Stomach smooth muscle (tissue), 2 donors: ENCODE measurements around the gene KRTAP10-2.
A peak's percentile ranks its signal among the peaks of the same experiment; 100 is the strongest.

ENCODE experiments used
- H3K27ac ChIP-seq: one replicate; pipeline ENCODE4 v1.7.0; 2013; ENCODE audit warnings: mild to moderate bottlenecking, low read length, inconsistent platforms
- H3K27me3 ChIP-seq, 2 donors: one replicate each; pipeline ENCODE4 v1.7.0; 2013; ENCODE audit warnings: low read length in 2 of 2; ENCODE audit not compliant: insufficient read depth in 2 of 2, control insufficient read depth in 1 of 2
- H3K36me3 ChIP-seq, 2 donors: one replicate each; pipeline ENCODE4 v1.7.0; 2013; ENCODE audit warnings: low read length in 2 of 2; ENCODE audit not compliant: control insufficient read depth in 2 of 2, insufficient read depth in 2 of 2
- H3K4me1 ChIP-seq: one replicate; pipeline ENCODE4 v1.7.0; 2013; ENCODE audit warnings: low read length; ENCODE audit not compliant: control insufficient read depth, insufficient read depth
- H3K4me3 ChIP-seq, 2 donors: one replicate each; pipeline ENCODE4 v1.7.0; 2013; ENCODE audit warnings: low read length in 2 of 2
- H3K9ac ChIP-seq, 2 donors: one replicate each; pipeline ENCODE4 v1.7.0; 2013; ENCODE audit warnings: low read length in 2 of 2, mild to moderate bottlenecking in 1 of 2
- H3K9me3 ChIP-seq, 2 donors: one replicate each; pipeline ENCODE4 v1.7.0; 2013; ENCODE audit warnings: low read length in 2 of 2; ENCODE audit not compliant: control insufficient read depth in 2 of 2
- donor health status: healthy.
- donor health status: Pancreatic carcinoma.

Gene KRTAP10-2

DNA sequence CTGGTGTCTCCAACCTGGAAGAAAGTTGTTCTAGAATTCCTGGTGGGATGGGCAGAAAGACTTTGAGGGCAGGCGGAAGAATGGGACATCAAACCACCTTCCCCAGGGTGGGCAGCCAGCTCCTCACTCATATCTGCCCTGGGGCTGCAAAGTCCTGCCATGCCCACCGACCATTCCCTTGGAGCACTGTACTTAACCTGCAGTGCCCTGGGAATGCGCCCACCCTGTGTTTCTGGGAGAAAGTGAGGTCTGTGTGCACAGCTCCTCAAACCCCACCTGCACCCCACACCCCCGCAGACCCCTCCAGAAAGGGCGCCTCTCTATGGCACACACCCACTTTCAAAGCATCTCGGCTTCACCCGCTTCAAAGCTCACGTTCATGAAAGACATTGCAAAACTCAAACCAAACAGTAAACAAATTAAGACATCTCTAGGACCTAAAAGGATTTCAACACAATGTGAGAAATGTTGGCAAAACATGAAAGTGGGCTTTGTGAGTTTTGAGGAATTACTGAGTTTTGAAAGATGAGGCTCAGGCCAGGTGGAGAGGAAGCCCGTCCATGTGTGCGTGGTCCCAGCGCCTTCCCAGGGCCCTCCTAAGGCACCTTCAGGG, 36.5 kb downstream of the KRTAP10-2 start:
- Histone ChIP-seq H3K9me3 (no peaks in the 10 kb centered on the region), H3K4me3 (no peak overlapping the region), H3K4me1 (peaks cover 5% of the 10 kb centered on the region), H3K27me3 (peaks cover 7 to 11% of the 10 kb centered on the region in 2 donors), H3K27ac (no peak overlapping the region), H3K36me3 (no peaks in the 10 kb centered on the region), H3K9ac (no peak overlapping the region)

DNA sequence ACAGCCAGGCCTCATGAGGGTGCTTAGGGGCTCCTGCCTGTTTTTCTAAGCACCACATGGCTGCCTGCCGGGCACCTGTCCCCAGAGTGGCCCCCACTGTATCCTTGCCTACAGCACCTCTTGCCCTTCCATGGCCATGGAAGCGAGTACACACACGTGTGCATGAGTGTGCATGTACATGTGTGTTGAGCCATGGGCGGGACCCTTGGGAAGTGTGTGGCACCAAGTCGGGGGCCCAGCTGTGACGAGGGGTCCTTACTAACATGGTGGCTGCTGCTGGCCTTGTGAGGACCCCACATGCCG, 37.1 kb downstream of the KRTAP10-2 start:
- peaks cover 12 to 16% of the 10 kb centered on the region in 2 donors for H3K27me3 ChIP-seq
- H3K27ac ChIP-seq = no peak overlapping the region
- peaks cover 5% of the 10 kb centered on the region for H3K4me1 ChIP-seq
- no peaks in the 10 kb centered on the region for H3K9me3 ChIP-seq
- H3K9ac ChIP-seq = no peak overlapping the region
- H3K36me3 ChIP-seq = no peaks in the 10 kb centered on the region
- H3K4me3 ChIP-seq = no peak overlapping the region

DNA sequence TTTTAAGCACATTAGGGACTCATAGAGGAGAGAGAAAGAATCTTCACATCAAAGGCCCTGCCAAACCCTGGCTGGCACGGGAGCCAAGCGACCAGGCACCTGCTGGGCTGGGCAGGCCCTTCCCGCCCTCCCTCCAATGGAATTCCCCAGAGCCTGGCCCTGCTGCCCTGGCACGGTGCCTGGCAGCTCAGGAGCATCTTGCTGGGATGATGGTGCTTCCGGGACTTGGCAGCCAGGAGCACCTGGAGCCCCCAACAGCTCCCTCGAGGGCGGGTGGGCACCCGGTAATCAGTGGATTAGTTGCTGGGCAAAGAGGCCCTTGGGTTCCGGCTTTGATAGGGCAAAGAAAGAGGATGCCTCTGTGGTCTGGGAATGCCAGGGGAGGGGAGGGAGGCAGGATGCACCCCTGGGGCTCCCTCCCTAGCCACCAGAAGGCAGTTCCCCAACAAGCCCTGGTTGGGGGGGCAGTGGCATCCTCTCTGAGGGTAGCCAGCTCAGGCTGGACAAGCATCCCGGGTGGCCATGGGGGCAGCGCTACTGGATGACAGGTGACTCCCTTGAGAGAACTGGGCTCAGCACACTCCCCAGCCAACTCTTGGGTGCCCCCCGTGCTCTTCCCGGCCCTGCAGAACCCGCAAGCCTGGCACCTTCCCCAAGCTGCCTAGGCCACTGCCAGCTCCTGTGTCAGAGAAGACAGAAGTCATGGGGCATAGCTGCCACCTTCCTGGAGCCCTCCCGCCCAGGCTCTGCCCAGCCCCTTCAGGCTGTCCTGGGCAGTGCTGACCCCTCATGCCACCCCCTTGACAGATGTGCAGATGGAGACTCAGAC, 37.7 kb downstream of the KRTAP10-2 start:
- no peaks in the 10 kb centered on the region for H3K9me3 ChIP-seq
- H3K4me3 ChIP-seq = no peak overlapping the region
- H3K27me3 ChIP-seq = peaks cover 16 to 17% of the 10 kb centered on the region in 2 donors

DNA sequence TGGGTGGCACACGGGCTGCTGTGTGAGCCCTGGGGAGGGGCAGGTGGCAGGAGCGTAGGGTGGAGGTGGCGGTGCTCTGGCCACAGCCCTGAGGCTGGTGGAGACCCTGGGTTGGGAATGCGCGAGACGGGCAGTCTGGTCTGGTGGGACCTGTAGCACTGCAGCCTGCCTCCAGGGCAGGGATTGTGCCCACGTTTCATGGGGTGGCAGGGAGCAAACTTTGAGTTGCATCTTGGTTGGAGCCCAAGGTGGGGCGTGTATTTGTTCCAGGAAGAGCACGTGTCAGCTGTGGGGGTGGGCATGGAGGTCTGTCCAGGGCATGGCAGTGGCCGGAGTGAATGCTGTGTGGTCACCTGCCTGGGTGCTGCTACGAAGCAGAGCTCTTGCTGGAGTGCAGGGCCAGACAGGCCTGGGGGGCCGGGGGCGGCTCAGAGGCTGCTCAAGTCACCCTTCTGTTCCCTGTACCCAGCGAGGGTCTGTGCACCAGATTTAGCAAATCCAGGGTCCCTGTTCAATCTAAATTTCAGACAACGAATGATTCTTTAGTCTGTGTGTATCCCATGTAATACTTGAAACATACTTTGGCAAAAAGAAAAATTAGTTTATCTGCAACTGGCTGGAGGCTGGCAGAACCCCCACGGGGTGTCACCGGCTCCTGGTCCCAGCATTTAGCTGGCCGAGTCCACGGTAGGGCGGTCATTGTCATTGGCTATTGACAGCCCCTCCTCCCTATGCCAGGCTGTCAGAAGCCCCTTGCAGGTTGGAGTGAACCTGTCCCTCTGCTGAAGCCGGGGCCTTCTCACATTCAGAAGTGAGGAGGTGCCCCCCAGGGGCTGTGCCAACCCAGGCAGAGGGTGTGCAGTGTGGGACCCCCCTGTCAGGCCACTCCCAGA, 38.6 kb downstream of the KRTAP10-2 start:
- Histone ChIP-seq H3K36me3 (no peaks in the 10 kb centered on the region), H3K27me3 (peaks cover 20 to 21% of the 10 kb centered on the region in 2 donors), H3K4me1 (peaks cover 5% of the 10 kb centered on the region), H3K9ac (no peak overlapping the region), H3K27ac (no peak overlapping the region), H3K4me3 (no peak overlapping the region), H3K9me3 (no peaks in the 10 kb centered on the region)

More for the DNA sequence above, 37.7 kb downstream of the KRTAP10-2 start:
- Histone ChIP-seq H3K27ac (no peak overlapping the region), H3K9ac (no peak overlapping the region), H3K4me1 (peaks cover 5% of the 10 kb centered on the region), H3K36me3 (no peaks in the 10 kb centered on the region)

DNA sequence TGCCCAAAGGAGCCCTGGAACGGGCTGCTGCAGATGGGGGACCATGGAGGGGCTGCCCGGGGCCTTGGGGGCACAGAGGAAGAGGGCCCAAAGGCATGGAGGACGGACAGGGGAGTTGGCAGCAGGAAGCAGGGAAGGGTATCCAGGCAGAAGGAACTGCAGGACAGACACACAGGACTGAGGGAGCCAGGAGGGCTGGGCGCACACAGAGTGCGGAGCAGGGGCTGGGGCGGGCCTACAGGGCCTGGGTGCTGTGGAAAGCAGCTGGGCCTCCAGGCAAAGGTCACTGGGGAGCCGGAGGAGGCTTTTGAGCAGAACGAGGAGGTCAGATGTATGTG, 39.4 kb downstream of the KRTAP10-2 start:
- Histone ChIP-seq H3K9ac (no peak overlapping the region), H3K27me3 (peaks cover 22% of the 10 kb centered on the region in 2 donors), H3K4me1 (peaks cover 5% of the 10 kb centered on the region), H3K36me3 (no peaks in the 10 kb centered on the region), H3K4me3 (no peak overlapping the region), H3K27ac (no peak overlapping the region), H3K9me3 (no peaks in the 10 kb centered on the region)

DNA sequence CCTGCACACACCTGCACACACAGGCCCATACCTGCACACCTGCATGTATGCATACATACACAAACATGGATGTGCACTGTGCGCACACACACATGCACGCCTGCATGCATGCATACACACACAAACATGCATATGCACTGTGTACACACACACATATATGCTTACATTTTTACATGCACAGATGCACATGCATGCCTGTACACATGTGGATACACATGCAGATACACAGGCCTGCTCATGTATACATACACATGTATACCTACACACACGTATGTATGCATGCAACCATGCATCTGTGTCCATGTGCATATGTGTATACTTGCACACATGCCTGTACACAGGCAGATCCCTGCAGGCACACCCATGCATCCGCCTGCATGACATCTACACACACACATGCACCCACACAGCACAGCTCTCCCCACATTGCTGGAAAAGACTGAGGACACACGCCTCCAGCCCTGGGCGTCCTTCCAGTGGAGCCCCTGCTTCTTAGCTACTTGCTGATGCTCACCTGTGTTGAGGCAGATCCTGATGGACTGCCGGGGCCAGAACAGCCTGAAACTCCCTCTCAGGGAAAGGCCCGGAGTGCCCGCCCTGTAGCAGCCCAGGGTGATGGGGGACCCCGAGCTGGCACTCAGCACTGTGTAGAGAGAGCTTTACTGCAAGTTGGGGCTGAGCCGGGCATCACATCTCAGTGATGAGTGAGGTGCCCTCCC, 39.9 kb downstream of the KRTAP10-2 start:
- H3K4me1 ChIP-seq = peaks cover 5% of the 10 kb centered on the region
- no peak overlapping the region for H3K4me3 ChIP-seq
- no peak overlapping the region for H3K9ac ChIP-seq
- H3K9me3 ChIP-seq = no peaks in the 10 kb centered on the region
- H3K27ac ChIP-seq = no peak overlapping the region
- H3K36me3 ChIP-seq = no peaks in the 10 kb centered on the region
- H3K27me3 ChIP-seq = peaks cover 24 to 28% of the 10 kb centered on the region in 2 donors

DNA sequence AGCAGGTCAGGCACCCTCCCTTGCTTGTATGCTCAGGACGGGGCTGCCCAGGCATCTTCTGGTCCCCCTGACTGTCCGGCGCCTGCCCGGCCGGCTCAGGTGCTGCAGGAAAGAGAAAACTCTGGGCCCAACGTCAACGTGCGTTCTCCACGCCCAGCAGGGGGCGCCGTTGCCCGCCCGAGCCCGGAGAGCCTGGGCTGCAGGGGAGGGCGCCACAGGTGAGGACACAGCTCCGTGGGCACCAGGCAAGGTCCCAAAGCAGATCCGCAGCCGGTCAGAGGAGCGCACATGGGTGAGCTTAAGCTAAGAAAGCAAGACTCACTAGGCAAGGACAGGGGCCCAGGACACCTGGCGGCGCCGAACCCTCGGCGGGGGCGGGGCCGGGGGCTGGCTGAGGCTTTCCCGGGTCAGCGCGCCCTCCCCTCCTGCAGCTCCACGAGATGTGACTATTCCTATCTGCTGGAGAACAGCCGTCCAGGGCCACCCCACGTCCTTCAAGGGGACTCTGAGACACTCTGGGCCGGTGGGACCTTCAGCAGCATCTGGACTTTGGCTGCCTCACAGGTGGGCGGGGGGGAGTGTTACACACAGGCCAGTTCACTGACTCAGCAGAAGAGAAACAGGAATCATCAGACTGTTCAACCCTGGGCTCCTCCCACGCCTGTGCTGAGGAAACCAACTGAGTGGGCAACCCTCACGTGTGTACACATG, 40.6 kb downstream of the KRTAP10-2 start:
- Histone ChIP-seq H3K27ac (no peak overlapping the region), H3K36me3 (no peaks in the 10 kb centered on the region), H3K9ac (no peak overlapping the region), H3K4me1 (peaks cover 5% of the 10 kb centered on the region), H3K4me3 (peak overlapping the region in 1 of 2 donors; percentile 22), H3K9me3 (no peaks in the 10 kb centered on the region), H3K27me3 (peaks cover 24 to 34% of the 10 kb centered on the region in 2 donors)

DNA sequence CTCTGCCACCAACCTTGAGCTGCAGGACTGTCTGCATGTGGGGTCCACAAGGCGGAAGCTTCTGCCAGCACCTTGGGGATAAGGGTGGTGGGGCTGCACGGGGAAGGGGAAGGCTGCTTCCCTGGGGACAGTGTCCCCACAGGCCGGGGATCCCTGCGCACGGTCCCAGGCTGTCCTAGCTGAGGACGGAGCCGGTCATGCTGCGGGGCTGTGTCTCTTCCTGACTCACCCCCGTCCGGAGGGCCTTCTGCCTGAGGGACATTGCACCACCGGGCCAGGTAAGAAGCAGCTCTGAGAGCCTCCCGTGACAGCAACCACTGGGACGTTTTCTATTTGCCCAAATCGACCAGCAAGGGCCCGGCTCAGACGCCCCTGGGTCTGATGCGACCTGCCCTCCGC, 41.2 kb downstream of the KRTAP10-2 start:
- peaks cover 24 to 34% of the 10 kb centered on the region in 2 donors for H3K27me3 ChIP-seq
- H3K9me3 ChIP-seq = no peaks in the 10 kb centered on the region
- no peak overlapping the region for H3K4me3 ChIP-seq
- no peak overlapping the region for H3K27ac ChIP-seq
- H3K36me3 ChIP-seq = no peaks in the 10 kb centered on the region
- peaks cover 5% of the 10 kb centered on the region for H3K4me1 ChIP-seq
- no peak overlapping the region for H3K9ac ChIP-seq

DNA sequence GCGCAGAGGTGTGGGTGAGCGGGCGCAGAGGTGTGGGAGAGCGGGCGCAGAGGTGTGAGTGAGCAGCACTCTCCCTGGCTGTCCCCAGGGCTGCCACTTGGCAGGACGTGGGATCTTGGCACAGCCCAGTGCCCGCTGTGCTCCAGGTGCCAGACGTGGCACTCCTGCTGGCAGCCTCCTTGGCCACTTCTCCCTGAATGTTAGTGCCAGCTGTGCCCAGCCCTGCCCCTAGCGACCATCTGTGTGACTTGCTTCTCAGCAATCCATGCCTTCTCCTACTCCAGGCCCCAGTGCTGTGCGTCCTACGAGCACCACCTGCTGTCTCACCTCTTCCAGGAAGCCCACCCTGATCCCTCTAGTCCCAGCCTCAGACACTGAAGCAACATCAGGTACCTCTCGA, 41.8 kb downstream of the KRTAP10-2 start:
- Histone ChIP-seq H3K9me3 (no peaks in the 10 kb centered on the region), H3K4me3 (no peak overlapping the region), H3K36me3 (no peaks in the 10 kb centered on the region), H3K4me1 (peaks cover 5% of the 10 kb centered on the region), H3K27ac (no peak overlapping the region), H3K27me3 (peaks cover 24 to 34% of the 10 kb centered on the region in 2 donors), H3K9ac (no peak overlapping the region)
